Astrocyte of the cerebellum (primary cell): ENCODE measurements around the gene GMIP.

Experiments used
- DNase-seq: peaks from one replicate; pipeline ENCODE4 v3.0.0-alpha.2; 2011; ENCODE audit warnings: low read depth
- H3K4me3 ChIP-seq: 2 replicates; pipeline ENCODE4 v1.5.1; 2011; ENCODE audit warnings: mild to moderate bottlenecking, low read depth, low read length, moderate library complexity
- CTCF ChIP-seq: IDR thresholded peaks from 2 replicates; pipeline ENCODE4 v1.5.1; 2012; ENCODE audit warnings: low read length, low read depth, moderate library complexity, mild to moderate bottlenecking; ENCODE audit errors: missing control alignments
- in situ Hi-C: cut with HindIII; loops from 2 replicates; pipeline ENCODE4 v1.10.0; 2017; ENCODE audit warnings: low sequenced_read_pairs

GMIP gene

GRCh38 chr19:19635313-19635702, 8.1 kb downstream of the GMIP start:
- no peak for DNase-seq
- H3K4me3 ChIP-seq = no peak overlapping the region
- TF ChIP-seq CTCF = no peak
- in situ Hi-C loops = no loop called here

- DNase-seq = no peak
- H3K4me3 ChIP-seq = no peak overlapping the region
- no peak for TF ChIP-seq CTCF
- in situ Hi-C loops = no loop called here
Observed at GRCh38 chr19:19634516-19635312, 8.7 kb downstream of the GMIP start.

GRCh38 chr19:19633711-19634515, 9.5 kb downstream of the GMIP start:
- DNase-seq = no peak

GRCh38 chr19:19632661-19633060, 10.8 kb downstream of the GMIP start:
- DNase-seq = no peak
- TF ChIP-seq CTCF = no peak
- H3K4me3 ChIP-seq = no peak overlapping the region
- in situ Hi-C loops = no loop called here

More at GRCh38 chr19:19633711-19634515, 9.5 kb downstream of the GMIP start:
- in situ Hi-C loops = no loop called here
- no peak overlapping the region for H3K4me3 ChIP-seq
- TF ChIP-seq CTCF = no peak

- no peak for TF ChIP-seq CTCF
- no peak for DNase-seq
- in situ Hi-C loops = no loop called here
- no peak overlapping the region for H3K4me3 ChIP-seq
Observed at GRCh38 chr19:19631346-19631745, 12.1 kb downstream of the GMIP start.

- no peak overlapping the region for H3K4me3 ChIP-seq
- in situ Hi-C loops = no loop called here
- TF ChIP-seq CTCF = no peak
- no peak for DNase-seq
Observed at GRCh38 chr19:19630426-19630825, 13.0 kb downstream of the GMIP start.
